HG02973 (cell line): ENCODE results near the gene CALN1.

Experiments
- ATAC-seq: cut with Tn5 transposase; IDR thresholded peaks from one replicate; pipeline ENCODE4 v1.9.1; 2021; ENCODE audit warnings: moderate library complexity; ENCODE audit not compliant: unreplicated experiment

Gene CALN1

GRCh38 chr7:72196176-72196575 lies 216.0 kb downstream of the CALN1 start:
- ATAC-seq, result no peak

- no peak for ATAC-seq
Observed at GRCh38 chr7:72190919-72191318, 221.2 kb downstream of the CALN1 start.

GRCh38 chr7:72190146-72190545 lies 222.0 kb downstream of the CALN1 start:
- ATAC-seq, result no peak

GRCh38 chr7:72187179-72187578 lies 225.0 kb downstream of the CALN1 start:
- no peak for ATAC-seq

- ATAC-seq, result no peak
Observed at GRCh38 chr7:72183835-72184234, 228.3 kb downstream of the CALN1 start.

GRCh38 chr7:72182036-72182435 lies 230.1 kb downstream of the CALN1 start:
- ATAC-seq, result no peak

GRCh38 chr7:72176875-72177274 lies 235.3 kb downstream of the CALN1 start:
- ATAC-seq, result no peak

- ATAC-seq, result no peak
Observed at GRCh38 chr7:72170475-72170874, 241.7 kb downstream of the CALN1 start.

- no peak for ATAC-seq
Observed at GRCh38 chr7:72163271-72163670, 248.9 kb downstream of the CALN1 start.

- no peak for ATAC-seq
Observed at GRCh38 chr7:72161534-72161933, 250.6 kb downstream of the CALN1 start.

GRCh38 chr7:72159911-72160310 lies 252.2 kb downstream of the CALN1 start:
- no peak for ATAC-seq

- no peak for ATAC-seq
Observed at GRCh38 chr7:72156671-72157070, 255.5 kb downstream of the CALN1 start.

- ATAC-seq, result no peak
Observed at GRCh38 chr7:72153132-72153512, 259.0 kb downstream of the CALN1 start.

- no peak for ATAC-seq
Observed at GRCh38 chr7:72152161-72153131, 259.7 kb downstream of the CALN1 start.

GRCh38 chr7:72140566-72140965 lies 271.6 kb downstream of the CALN1 start:
- ATAC-seq, result no peak

GRCh38 chr7:72127136-72127535 lies 285.0 kb downstream of the CALN1 start:
- ATAC-seq, result no peak

- no peak for ATAC-seq
Observed at GRCh38 chr7:72123913-72124312, 288.2 kb downstream of the CALN1 start.

GRCh38 chr7:72118366-72118765 lies 293.8 kb downstream of the CALN1 start:
- ATAC-seq, result no peak

GRCh38 chr7:72114129-72114528 lies 298.0 kb downstream of the CALN1 start:
- ATAC-seq, result no peak

GRCh38 chr7:72112992-72113391 lies 299.1 kb downstream of the CALN1 start:
- ATAC-seq, result no peak

- ATAC-seq, result no peak
Observed at GRCh38 chr7:72112530-72112929, 299.6 kb downstream of the CALN1 start.

- no peak for ATAC-seq
Observed at GRCh38 chr7:72111086-72111485, 301.1 kb downstream of the CALN1 start.

- no peak for ATAC-seq
Observed at GRCh38 chr7:72109566-72109965, 302.6 kb downstream of the CALN1 start.
